Panc1 (cell line): ENCODE measurements around the gene CDH16.

Experiments used
- POLR2AphosphoS5 ChIP-seq: IDR thresholded peaks from 2 replicates; pipeline ENCODE4 v1.6.1; 2012; ENCODE audit warnings: mild to moderate bottlenecking, low read depth, low read length, moderate library complexity
- REST ChIP-seq, 2 experiments: IDR thresholded peaks; 2 replicates each; pipeline ENCODE4 v1.6.1; 2011 to 2012; ENCODE audit warnings: low read depth in 2 of 2, control low read depth in 1 of 2, low read length in 1 of 2, mild to moderate bottlenecking in 1 of 2, moderate library complexity in 1 of 2; ENCODE audit not compliant: insufficient read depth in 1 of 2
- TF ChIP-seq, protein P1 (sequence below): fragments of 450-650 bp; IDR thresholded peaks from 2 replicates; pipeline ENCODE4 v1.5.1; 2017; ENCODE audit warnings: mild to moderate bottlenecking

DNA sequence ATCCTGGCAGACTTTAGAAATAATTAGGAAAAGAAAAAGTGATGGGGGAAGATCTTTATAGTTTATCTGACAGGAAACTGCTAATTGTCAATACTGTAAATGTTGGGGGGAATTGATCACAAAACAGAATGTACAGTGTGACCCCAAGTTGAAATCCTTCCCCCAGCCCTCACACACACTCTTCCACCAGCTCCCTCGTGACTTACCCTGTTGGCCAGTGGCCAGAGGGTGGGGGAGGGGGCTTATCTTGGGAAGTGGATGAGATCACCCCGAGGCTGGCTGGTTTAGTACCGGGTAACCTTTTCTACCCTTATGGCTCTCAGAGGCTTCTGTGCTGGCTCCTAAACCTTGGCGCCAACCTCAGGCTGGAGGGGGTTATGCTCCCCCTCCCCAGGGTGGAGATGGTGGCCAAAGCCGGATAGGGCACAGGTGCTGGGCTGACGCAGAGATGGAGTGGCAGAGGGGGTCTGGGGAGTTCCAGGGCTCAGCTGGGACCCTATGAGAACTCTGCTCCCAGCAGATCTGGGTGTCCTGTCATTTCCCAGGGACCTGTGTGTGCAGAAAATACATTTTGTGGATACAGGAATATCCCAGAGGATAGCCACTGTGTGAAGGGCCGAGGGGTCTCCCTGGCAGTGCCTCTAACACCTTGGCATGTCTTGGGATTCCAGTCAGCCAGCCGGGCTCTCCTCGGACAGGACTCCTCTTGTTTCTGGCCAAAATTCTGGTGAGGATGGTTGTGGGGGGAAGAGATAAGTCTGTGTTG is 18.6 kb downstream of the CDH16 start:
- TF ChIP-seq, protein P1, sequence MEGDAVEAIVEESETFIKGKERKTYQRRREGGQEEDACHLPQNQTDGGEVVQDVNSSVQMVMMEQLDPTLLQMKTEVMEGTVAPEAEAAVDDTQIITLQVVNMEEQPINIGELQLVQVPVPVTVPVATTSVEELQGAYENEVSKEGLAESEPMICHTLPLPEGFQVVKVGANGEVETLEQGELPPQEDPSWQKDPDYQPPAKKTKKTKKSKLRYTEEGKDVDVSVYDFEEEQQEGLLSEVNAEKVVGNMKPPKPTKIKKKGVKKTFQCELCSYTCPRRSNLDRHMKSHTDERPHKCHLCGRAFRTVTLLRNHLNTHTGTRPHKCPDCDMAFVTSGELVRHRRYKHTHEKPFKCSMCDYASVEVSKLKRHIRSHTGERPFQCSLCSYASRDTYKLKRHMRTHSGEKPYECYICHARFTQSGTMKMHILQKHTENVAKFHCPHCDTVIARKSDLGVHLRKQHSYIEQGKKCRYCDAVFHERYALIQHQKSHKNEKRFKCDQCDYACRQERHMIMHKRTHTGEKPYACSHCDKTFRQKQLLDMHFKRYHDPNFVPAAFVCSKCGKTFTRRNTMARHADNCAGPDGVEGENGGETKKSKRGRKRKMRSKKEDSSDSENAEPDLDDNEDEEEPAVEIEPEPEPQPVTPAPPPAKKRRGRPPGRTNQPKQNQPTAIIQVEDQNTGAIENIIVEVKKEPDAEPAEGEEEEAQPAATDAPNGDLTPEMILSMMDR: no peak
- TF ChIP-seq POLR2AphosphoS5 (no peak), REST (IDR thresholded peaks at IDR 0.05; ENCODE audit: insufficient read depth in 1 of 2, low read depth in 2 of 2, low read length in 1 of 2) (no peak)
